A549 (cell line): Measurements from ENCODE around the gene GFRAL. TPM values are rescaled to one million over a fixed set of nuclear protein-coding genes. Genes with fewer than 3 reads are reported as not detected.

Experiments
- ATAC-seq, 2 experiments: fragments of 200-7000 bp in 1 of 2; fragments of >200 bp in 1 of 2; cut with Nextera tagmentation in 1 of 2; cut with Tn5 transposase in 1 of 2; 3 replicates each; pipeline versions ENCODE4 v1.8.0 to v1.9.1; 2018 to 2020; ENCODE audit warnings: mild to moderate bottlenecking in 1 of 2, moderate library complexity in 1 of 2
- CTCF ChIA-PET: fragments of 300-600 bp; sonication (Branson Sonifier 250); formaldehyde crosslinking; extraction: SDS; loops from one replicate; lab custom pipeline; 2021; ENCODE audit warnings: antibody characterized with exemption, inconsistent platforms; lab: Yijun Ruan, JAX
- POLR2A ChIA-PET: fragments of 350-600 bp; formaldehyde crosslinking; extraction: SDS; loops from one replicate; lab custom pipeline; 2021; ENCODE audit warnings: antibody characterized with exemption, inconsistent platforms; lab: Yijun Ruan, JAX
- DNase-seq, 2 experiments: peaks; one replicate each; pipeline versions ENCODE4 v3.0.0 to v3.0.0-alpha.2; 2011 to 2016; ENCODE audit warnings: low read depth in 1 of 2, low spot score in 1 of 2
- FAIRE-seq: peaks from 2 replicates; lab custom pipeline; 2011; peaks lifted over from hg19 to GRCh38; lab: Jason Lieb, UNC
- H3K27ac ChIP-seq, 2 experiments: fragments of >200 bp; sonication (Bioruptor Twin); formaldehyde crosslinking; 3 replicates each; pipeline ENCODE4 v1.5.1; 2016 to 2017
- H3K4me1 ChIP-seq: fragments of >200 bp; sonication (Bioruptor Twin); formaldehyde crosslinking; 3 replicates; pipeline ENCODE4 v1.6.1; 2016
- H3K4me2 ChIP-seq: fragments of >200 bp; sonication (Bioruptor Twin); formaldehyde crosslinking; 3 replicates; pipeline ENCODE4 v1.6.1; 2016
- H3K4me3 ChIP-seq: fragments of >200 bp; sonication (Bioruptor Twin); formaldehyde crosslinking; 3 replicates; pipeline ENCODE4 v1.5.1; 2016
- H3K9me3 ChIP-seq: fragments of >200 bp; sonication (Bioruptor Twin); formaldehyde crosslinking; 3 replicates; pipeline ENCODE4 v1.6.1; 2016
- CBX2 ChIP-seq: fragments of 200-600 bp; sonication (generic); IDR thresholded peaks from 2 replicates; pipeline ENCODE4 v1.6.1; 2016; ENCODE audit warnings: low read depth, mild to moderate bottlenecking, borderline replicate concordance
- CEBPB ChIP-seq, 2 experiments: fragments of >200 bp in 1 of 2; sonication (Bioruptor Twin) in 1 of 2; formaldehyde crosslinking in 1 of 2; IDR thresholded peaks; 2 replicates each; pipeline ENCODE4 v1.6.1; 2012 to 2016
- CHD2 ChIP-seq: fragments of 150-350 bp; IDR thresholded peaks from 2 replicates; pipeline ENCODE4 v1.6.1; 2014; ENCODE audit warnings: low read length; ENCODE audit not compliant: partially characterized antibody
- EHMT2 ChIP-seq: fragments of 200-600 bp; sonication (generic); IDR thresholded peaks from 2 replicates; pipeline ENCODE4 v1.6.1; 2016; ENCODE audit warnings: antibody characterized with exemption, low read depth, mild to moderate bottlenecking, moderate library complexity
- EP300 ChIP-seq, 2 experiments: fragments of >200 bp; sonication (Bioruptor Twin); formaldehyde crosslinking; IDR thresholded peaks; 2 replicates in 1 of 2; 3 replicates in 1 of 2; pipeline ENCODE4 v1.6.1; 2016 to 2017
- GATA3 ChIP-seq: IDR thresholded peaks from 2 replicates; pipeline ENCODE4 v1.6.1; 2012; ENCODE audit warnings: borderline replicate concordance
- HDAC2 ChIP-seq: fragments of 200-600 bp; sonication (generic); IDR thresholded peaks from 2 replicates; pipeline ENCODE4 v1.6.1; 2016
- HOXB13 ChIP-seq: fragments of 250-450 bp; sonication (Bioruptor Pico); IDR thresholded peaks from 2 replicates; pipeline ENCODE4 v1.5.0; 2020; ENCODE audit warnings: low read depth, mild to moderate bottlenecking, moderate library complexity
- JUNB ChIP-seq: fragments of >200 bp; sonication (Bioruptor Twin); formaldehyde crosslinking; IDR thresholded peaks from 2 replicates; pipeline ENCODE4 v1.6.1; 2016
- KDM1A ChIP-seq: fragments of 200-600 bp; sonication (generic); IDR thresholded peaks from 2 replicates; pipeline ENCODE4 v1.6.1; 2016; ENCODE audit warnings: low read depth, mild to moderate bottlenecking
- KDM5A ChIP-seq: fragments of 200-600 bp; sonication (generic); IDR thresholded peaks from 2 replicates; pipeline ENCODE4 v1.6.1; 2016; ENCODE audit warnings: antibody characterized with exemption, mild to moderate bottlenecking
- POLR2A ChIP-seq: IDR thresholded peaks from 2 replicates; pipeline ENCODE4 v1.6.1; 2012; ENCODE audit warnings: mild to moderate bottlenecking, low read length
- RARB ChIP-seq: fragments of 250-450 bp; sonication (Bioruptor Pico); IDR thresholded peaks from 2 replicates; pipeline ENCODE4 v1.8.0; 2021; ENCODE audit warnings: mild to moderate bottlenecking, moderate library complexity
- RCOR1 ChIP-seq: fragments of 150-350 bp; IDR thresholded peaks from 2 replicates; pipeline ENCODE4 v1.6.1; 2014; ENCODE audit warnings: antibody characterized with exemption, low read length, low read depth
- RFX5 ChIP-seq: fragments of 450-650 bp; IDR thresholded peaks from 2 replicates; pipeline ENCODE4 v1.7.1; 2014; ENCODE audit warnings: antibody characterized with exemption, mild to moderate bottlenecking, moderate library complexity
- SREBF2 ChIP-seq: fragments of 450-650 bp; IDR thresholded peaks from 2 replicates; pipeline ENCODE4 v1.6.1; 2014; ENCODE audit warnings: mild to moderate bottlenecking, moderate library complexity
- TFCP2L1 ChIP-seq: fragments of 250-450 bp; sonication (Bioruptor Pico); IDR thresholded peaks from 2 replicates; pipeline ENCODE4 v1.5.0; 2021; ENCODE audit warnings: mild to moderate bottlenecking
- ZFP36 ChIP-seq: fragments of 450-650 bp; IDR thresholded peaks from 2 replicates; pipeline ENCODE4 v1.6.1; 2014; ENCODE audit warnings: borderline replicate concordance; ENCODE audit not compliant: partially characterized antibody
- ZNF302 ChIP-seq: fragments of 250-450 bp; sonication (Bioruptor Pico); IDR thresholded peaks from 2 replicates; pipeline ENCODE4 v1.9.0; 2021; ENCODE audit warnings: inconsistent platforms, mild to moderate bottlenecking, moderate library complexity
- WGBS: methylation state at CpG from one replicate; pipeline ENCODE4 v1.1.6; 2017; ENCODE audit errors: missing lambda C conversion rate; 5-methylcytosine and 5-hydroxymethylcytosine counted together
- polyA plus RNA-seq, 4 experiments: library from polyadenylated mRNA; depleted of rRNA in 3 of 4; stranded (reverse); fragments of >200 nt; fragmentation: RNase III in 1 of 4; extraction: RNeasy Plus Mini Kit Qiagen cat#74134 plus additional on column Dnase treatment in 1 of 4; gene quantifications; 2 replicates in 3 of 4; 3 replicates in 1 of 4; pipeline ENCODE4 v1.2.3, GENCODE V29; 2011 to 2017
- TF ChIP-seq, protein P1 (sequence below): fragments of >200 bp; sonication (Bioruptor Twin); formaldehyde crosslinking; IDR thresholded peaks from 3 replicates; pipeline ENCODE4 v1.5.1; 2016
- TF ChIP-seq, protein P2 (sequence below): fragments of 250-450 bp; sonication (Bioruptor Pico); IDR thresholded peaks from 2 replicates; pipeline ENCODE4 v1.5.0; 2020; ENCODE audit warnings: low read depth, mild to moderate bottlenecking, moderate library complexity
- TF ChIP-seq, protein P3 (sequence below): fragments of >200 bp; sonication (Bioruptor Twin); formaldehyde crosslinking; IDR thresholded peaks from 3 replicates; pipeline ENCODE4 v1.6.1; 2016
- TF ChIP-seq, protein P4 (sequence below): IDR thresholded peaks from 2 replicates; pipeline ENCODE4 v1.6.1; 2012
- TF ChIP-seq, protein P5 (sequence below): fragments of 450-650 bp; IDR thresholded peaks from 2 replicates; pipeline ENCODE4 v1.6.1; 2014; ENCODE audit warnings: antibody characterized with exemption
- TF ChIP-seq, protein P6 (sequence below): IDR thresholded peaks from 2 replicates; pipeline ENCODE4 v1.6.1; 2012

Gene GFRAL
- polyA plus RNA-seq, 2 of the 4 experiments (the other 2 are of a cell fraction), result not detected

DNA sequence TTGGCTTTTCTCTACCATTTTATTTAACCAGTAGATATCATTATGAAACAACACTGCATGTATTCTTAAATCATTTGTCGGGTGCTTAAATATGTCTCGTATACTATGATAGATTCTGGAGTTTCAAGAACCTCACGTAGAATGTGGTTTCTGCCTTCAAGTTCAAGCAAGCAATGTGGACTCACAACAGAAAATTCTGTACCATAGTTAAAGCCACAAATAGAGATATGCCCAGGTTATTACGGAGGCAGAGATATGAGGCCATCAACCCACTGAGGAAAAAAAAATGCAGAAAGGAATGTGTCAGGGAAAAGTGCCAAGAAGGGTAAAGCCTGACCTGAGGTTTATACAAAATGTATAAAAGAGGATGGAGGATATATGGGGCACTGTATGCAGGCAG lies 109.9 kb downstream of the GFRAL start (continued):
- TF ChIP-seq, protein P1, sequence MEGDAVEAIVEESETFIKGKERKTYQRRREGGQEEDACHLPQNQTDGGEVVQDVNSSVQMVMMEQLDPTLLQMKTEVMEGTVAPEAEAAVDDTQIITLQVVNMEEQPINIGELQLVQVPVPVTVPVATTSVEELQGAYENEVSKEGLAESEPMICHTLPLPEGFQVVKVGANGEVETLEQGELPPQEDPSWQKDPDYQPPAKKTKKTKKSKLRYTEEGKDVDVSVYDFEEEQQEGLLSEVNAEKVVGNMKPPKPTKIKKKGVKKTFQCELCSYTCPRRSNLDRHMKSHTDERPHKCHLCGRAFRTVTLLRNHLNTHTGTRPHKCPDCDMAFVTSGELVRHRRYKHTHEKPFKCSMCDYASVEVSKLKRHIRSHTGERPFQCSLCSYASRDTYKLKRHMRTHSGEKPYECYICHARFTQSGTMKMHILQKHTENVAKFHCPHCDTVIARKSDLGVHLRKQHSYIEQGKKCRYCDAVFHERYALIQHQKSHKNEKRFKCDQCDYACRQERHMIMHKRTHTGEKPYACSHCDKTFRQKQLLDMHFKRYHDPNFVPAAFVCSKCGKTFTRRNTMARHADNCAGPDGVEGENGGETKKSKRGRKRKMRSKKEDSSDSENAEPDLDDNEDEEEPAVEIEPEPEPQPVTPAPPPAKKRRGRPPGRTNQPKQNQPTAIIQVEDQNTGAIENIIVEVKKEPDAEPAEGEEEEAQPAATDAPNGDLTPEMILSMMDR, result no peak
- no peak for TF ChIP-seq POLR2A
- no peak for TF ChIP-seq KDM5A
- no peak for TF ChIP-seq ZFP36
- TF ChIP-seq HOXB13 (CRISPR knock-in tag), result no peak
- TF ChIP-seq SREBF2, result no peak
- no peak for TF ChIP-seq RARB (CRISPR knock-in tag)

DNA sequence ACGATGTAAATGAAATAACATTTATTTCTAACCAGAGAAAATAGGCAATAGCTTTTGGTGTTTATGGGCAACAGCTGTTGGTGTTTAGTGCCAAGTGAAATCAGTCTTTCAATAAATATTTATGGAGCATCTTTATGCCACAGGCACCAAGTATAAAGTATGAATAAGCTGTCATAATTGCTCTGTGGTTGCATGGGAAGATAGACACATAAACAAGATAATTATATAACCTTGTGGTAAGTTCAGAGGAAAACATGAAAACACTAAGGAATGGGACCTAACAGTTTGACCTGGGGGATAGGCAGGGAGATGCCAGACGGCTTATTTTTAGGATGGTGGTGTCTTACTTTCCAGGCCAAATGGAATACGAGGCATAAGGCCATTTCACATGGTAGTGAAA lies 110.9 kb downstream of the GFRAL start:
- no peaks in the 10 kb centered on the region for H3K9me3 ChIP-seq
- no peak overlapping the region for H3K4me2 ChIP-seq
- H3K4me1 ChIP-seq, result no peaks in the 10 kb centered on the region
- no peak for FAIRE-seq
- TF ChIP-seq JUNB (no peak), CEBPB (IDR thresholded peaks at IDR 0.05) (no peak), CBX2 (no peak), CHD2 (no peak), EHMT2 (no peak), GATA3 (no peak), KDM1A (no peak), RFX5 (no peak), RCOR1 (no peak), TFCP2L1 (CRISPR knock-in tag) (no peak), HDAC2 (no peak), ZNF302 (CRISPR knock-in tag) (no peak), EP300 (IDR thresholded peaks at IDR 0.05) (no peak)
- TF ChIP-seq, protein P2, sequence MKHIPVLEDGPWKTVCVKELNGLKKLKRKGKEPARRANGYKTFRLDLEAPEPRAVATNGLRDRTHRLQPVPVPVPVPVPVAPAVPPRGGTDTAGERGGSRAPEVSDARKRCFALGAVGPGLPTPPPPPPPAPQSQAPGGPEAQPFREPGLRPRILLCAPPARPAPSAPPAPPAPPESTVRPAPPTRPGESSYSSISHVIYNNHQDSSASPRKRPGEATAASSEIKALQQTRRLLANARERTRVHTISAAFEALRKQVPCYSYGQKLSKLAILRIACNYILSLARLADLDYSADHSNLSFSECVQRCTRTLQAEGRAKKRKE, result no peak
- TF ChIP-seq, protein P3, sequence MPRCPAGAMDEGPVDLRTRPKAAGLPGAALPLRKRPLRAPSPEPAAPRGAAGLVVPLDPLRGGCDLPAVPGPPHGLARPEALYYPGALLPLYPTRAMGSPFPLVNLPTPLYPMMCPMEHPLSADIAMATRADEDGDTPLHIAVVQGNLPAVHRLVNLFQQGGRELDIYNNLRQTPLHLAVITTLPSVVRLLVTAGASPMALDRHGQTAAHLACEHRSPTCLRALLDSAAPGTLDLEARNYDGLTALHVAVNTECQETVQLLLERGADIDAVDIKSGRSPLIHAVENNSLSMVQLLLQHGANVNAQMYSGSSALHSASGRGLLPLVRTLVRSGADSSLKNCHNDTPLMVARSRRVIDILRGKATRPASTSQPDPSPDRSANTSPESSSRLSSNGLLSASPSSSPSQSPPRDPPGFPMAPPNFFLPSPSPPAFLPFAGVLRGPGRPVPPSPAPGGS, result no peak
- TF ChIP-seq, protein P1, result no peak
- TF ChIP-seq, protein P4, sequence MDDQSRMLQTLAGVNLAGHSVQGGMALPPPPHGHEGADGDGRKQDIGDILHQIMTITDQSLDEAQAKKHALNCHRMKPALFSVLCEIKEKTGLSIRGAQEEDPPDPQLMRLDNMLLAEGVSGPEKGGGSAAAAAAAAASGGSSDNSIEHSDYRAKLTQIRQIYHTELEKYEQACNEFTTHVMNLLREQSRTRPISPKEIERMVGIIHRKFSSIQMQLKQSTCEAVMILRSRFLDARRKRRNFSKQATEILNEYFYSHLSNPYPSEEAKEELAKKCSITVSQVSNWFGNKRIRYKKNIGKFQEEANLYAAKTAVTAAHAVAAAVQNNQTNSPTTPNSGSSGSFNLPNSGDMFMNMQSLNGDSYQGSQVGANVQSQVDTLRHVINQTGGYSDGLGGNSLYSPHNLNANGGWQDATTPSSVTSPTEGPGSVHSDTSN, result no peak
- TF ChIP-seq, protein P5, sequence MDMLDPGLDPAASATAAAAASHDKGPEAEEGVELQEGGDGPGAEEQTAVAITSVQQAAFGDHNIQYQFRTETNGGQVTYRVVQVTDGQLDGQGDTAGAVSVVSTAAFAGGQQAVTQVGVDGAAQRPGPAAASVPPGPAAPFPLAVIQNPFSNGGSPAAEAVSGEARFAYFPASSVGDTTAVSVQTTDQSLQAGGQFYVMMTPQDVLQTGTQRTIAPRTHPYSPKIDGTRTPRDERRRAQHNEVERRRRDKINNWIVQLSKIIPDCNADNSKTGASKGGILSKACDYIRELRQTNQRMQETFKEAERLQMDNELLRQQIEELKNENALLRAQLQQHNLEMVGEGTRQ, result no peak
- TF ChIP-seq, protein P6, sequence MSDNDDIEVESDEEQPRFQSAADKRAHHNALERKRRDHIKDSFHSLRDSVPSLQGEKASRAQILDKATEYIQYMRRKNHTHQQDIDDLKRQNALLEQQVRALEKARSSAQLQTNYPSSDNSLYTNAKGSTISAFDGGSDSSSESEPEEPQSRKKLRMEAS, result no peak
- DNase-seq, result no peak
- POLR2A ChIA-PET, result no interaction called here
- no peak overlapping the region for H3K4me3 ChIP-seq
- WGBS, result 39% methylated on average over 3 of the region's 3 CpGs
- CTCF ChIA-PET, result no interaction called here
- no peak overlapping the region for H3K27ac ChIP-seq
- ATAC-seq, result no peak
